GM18868 (cell line): Measurements from ENCODE around the gene SETD1B.

Experiments used
- ATAC-seq: cut with Tn5 transposase; IDR thresholded peaks from one replicate; pipeline ENCODE4 v1.9.1; 2021; ENCODE audit warnings: mild to moderate bottlenecking, moderate library complexity; ENCODE audit not compliant: unreplicated experiment

The SETD1B gene

GRCh38 chr12:121822393-121823100 is 18.7 kb downstream of the SETD1B start:
- no peak for ATAC-seq

DNA sequence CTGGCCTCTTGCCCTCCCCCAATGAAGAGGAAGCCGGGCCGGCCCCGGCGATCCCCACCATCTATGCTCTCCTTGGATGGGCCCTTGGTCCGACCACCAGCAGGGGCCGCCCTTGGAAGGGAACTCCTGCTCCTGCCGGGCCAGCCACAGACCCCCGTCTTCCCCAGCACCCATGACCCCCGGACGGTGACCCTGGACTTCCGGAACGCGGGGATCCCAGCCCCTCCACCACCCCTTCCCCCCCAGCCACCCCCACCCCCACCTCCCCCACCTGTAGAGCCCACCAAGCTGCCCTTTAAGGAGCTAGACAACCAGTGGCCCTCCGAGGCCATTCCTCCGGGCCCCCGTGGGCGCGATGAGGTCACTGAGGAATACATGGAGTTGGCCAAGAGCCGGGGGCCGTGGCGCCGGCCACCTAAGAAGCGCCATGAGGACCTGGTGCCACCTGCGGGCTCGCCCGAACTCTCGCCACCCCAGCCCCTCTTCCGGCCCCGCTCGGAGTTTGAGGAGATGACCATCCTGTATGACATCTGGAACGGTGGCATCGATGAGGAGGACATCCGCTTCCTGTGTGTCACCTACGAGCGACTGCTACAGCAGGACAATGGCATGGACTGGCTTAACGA is 19.4 kb downstream of the SETD1B start:
- no peak for ATAC-seq

GRCh38 chr12:121823727-121824115 is 19.9 kb downstream of the SETD1B start:
- ATAC-seq: no peak

DNA sequence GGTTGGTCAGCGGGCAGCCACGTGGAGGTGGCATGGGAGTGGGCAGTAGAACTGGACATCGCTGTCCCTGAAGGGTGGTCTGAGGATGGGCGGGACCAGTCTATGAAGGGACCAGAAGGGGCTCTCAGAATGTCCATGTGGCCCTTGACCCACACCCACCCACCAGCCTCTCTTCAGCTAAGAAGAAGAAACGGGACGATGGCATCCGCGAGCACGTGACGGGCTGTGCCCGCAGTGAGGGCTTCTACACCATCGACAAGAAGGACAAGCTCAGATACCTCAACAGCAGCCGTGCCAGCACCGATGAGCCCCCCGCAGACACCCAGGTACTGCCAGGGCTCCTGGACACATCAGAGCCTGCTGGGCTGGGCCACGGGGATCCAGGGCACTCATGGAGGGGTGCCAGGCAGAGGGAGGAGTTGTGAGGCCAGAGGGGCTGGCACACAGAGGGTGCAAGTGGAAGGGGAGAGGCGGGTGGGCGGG is 21.3 kb downstream of the SETD1B start:
- no peak for ATAC-seq

DNA sequence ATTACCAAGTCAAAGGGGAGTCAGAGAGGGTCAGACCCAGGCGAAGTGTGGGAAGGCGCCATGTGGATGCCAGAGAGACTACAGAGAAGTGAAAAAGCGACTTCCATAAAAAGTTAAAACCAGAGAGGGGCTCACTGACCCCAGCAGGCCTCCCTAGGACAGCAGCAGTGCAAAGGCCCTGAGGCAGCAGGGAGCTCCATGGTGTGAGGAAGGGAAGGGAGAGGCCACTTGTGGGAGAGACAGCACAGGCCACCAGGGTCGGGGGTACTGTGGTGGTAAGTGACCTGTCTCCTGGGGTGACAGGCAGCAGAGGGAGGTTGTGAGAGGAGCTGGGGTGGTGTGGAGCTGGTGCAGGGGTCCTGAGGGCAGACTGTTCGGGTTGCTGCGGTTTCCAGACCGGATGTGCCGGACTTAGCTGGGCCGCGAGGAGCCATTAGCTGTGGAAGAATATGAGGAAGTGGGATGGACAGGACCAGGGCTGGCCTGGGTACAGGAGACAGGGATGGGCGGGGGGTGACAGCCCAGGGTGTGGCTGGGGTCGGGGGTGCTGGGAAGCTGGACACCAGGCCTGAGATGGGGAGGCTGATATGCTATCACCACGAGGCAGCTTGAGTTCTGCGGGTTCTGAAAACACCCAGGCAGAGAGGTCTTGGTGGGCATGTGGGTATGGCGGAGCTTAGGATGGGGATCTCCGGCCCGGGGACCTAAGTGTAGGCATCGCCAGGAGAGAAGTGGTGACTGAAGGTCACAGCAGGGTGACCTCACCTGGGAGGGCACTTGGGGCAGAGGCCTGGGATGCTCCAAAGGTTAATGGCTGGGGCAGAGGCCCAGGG is 22.7 kb downstream of the SETD1B start:
- no peak for ATAC-seq

DNA sequence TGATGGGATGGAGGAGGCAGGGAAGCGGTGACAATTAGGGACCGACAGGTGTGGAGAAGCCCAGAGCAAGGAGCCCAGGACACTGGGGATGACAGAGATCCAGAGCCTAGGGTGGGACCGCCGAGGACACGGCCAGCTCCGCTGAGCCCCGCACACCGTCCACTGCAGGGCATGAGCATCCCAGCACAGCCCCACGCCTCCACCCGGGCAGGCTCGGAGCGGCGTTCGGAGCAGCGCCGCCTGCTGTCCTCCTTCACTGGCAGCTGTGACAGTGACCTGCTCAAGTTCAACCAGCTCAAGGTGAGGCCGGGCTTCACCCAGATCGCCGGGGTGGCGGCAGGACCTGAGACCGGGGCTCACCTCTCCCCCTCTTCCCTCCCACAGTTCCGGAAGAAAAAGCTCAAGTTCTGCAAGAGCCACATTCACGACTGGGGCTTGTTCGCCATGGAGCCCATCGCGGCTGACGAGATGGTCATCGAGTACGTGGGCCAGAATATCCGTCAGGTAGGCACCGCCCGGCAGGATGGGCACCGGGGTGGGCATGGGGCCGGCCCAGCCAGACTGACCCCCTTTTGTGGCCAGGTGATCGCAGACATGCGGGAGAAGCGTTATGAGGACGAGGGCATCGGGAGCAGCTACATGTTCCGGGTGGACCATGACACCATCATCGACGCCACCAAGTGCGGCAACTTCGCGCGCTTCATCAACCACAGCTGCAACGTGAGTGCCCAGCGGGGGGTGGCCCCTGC is 23.7 kb downstream of the SETD1B start:
- no peak for ATAC-seq

DNA sequence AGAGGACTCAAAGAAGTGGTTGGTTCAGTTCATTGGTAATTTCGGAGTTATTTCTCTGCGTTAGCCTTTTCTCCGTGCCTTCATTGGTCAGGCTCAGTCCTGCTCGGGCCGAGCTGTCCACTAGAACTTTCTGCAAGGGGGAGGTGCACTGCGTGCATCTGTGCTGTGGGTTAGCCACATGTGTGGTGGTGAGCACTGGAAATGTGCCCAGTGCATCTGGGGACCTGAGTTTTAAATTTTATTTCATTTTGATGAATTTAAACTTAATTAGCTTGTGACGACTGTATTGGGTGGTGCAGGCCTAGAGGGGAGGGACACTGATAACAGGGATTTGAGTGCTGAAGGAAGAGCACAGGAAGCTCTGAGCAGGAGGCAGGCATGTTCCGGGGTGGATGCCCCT is 24.5 kb downstream of the SETD1B start:
- no peak for ATAC-seq

GRCh38 chr12:121828826-121829225 is 25.0 kb downstream of the SETD1B start:
- ATAC-seq: no peak

- ATAC-seq: no peak
Observed at GRCh38 chr12:121829250-121829918, 25.6 kb downstream of the SETD1B start.

- ATAC-seq: no peak
Observed at GRCh38 chr12:121830134-121830533, 26.3 kb downstream of the SETD1B start.

DNA sequence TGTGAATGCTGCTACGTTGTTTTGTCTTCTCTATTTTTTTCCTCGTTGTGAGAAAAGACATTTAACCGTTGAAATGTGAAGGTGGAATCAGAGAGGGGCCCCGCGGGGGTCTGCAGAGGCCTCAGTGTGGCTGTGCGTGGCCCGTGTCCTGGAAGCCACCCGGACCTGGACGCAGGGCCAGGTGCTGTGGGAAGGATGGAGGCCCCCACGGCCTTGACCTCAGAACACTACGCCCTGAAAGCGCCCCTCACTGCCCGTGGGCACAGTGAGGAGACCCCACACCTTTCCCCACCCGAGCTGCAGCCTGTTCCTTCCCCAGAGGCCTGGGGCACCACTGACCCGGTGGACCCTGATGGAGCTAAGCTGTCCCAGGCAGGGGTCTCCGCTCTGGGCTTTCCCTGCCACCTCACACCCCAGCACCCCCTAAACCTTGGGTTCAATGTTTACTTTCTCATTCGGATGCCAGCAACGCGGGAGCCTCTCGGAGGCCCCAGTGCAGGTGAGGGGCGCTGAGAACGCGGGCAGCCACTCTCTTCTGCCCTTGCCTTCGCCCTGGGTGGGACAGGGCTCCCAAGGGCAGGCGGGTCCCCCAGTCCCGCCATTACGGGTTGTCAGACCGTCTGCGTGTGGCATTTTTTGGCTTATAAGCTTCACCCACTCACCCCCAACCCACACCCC is 26.9 kb downstream of the SETD1B start:
- ATAC-seq: no peak

- no peak for ATAC-seq
Observed at GRCh38 chr12:121831571-121832245, 27.9 kb downstream of the SETD1B start.

DNA sequence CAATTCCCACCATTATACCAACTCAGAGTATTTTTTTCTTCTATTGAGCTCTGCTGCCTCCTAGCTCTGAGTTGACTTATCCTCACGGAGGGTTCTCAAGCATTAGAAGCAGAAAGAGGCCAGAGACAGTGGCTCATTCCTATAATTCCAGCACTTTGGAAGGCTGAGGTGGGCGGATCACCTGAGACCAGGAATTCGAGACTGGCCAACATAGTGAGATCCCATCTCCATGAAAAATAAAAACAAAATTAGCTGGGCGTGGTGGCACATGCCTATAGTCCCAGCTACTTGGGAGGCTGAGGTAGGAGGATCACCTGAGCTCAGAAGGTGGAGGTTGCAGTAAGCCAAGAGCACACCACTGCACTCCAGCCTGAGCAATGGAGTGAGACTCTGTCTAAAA is 33.9 kb downstream of the SETD1B start:
- ATAC-seq: no peak

DNA sequence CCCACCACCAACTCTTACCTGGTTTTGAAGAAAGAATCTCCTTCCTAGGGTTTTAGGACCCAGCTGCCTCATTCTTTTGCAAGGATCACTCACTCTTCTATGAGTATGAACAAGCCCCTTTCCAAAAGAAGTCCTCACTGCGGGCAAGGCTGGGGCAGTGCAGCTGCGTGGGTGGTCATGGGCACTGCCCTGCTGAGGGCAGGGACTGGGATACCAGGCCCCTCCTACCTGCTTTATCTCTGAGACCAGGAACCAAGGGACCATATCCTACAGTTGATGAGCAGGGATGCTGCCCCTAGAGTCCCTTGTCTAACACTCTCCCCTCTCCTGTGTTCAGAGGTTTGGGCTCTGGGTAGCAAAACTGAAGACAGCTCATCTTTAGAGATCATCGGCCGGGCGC is 34.3 kb downstream of the SETD1B start:
- no peak for ATAC-seq

DNA sequence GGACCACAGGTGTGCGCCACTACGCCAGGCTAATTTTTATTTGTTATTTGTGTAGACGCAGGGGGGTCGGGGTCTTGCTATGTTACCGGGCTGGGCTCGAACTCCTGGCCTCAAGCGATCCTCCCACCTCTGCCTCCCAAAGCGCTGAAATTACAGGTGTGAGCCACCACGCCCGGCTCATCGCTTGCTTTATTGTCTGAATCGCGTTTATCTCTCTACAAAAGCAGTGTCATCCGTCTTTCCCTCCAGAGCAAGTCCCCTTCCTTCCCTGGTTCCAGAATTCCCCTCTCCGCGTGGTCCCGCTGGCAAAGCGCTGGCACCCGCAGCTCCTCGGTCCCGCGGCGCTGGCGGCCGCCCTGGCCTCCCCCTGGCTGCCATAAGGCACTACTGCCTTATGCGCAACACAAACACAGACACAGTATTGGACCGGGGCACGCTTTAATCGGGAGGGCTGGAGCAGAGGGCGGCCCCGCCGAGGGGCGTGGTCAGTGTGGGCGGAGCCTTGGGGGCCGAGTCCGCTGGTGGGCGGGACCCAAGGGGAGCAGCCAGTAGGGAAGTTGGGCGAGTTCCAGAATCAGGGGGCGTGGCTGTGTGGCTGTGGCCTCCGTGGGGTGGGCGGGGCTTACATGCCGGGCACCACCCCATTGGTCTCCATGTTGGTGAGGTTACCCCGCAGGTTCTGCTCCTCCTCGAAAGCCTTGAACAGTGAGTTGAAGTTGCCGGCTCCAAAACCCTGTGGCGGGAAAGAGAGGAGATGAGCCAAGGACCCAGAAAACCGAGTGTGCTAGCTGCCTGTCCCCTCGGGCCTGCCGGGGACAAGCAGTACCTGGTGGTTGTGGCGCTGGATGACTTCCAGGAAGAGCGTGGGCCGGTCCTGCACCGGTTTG is 35.5 kb downstream of the SETD1B start:
- peak; percentile 97 for ATAC-seq

DNA sequence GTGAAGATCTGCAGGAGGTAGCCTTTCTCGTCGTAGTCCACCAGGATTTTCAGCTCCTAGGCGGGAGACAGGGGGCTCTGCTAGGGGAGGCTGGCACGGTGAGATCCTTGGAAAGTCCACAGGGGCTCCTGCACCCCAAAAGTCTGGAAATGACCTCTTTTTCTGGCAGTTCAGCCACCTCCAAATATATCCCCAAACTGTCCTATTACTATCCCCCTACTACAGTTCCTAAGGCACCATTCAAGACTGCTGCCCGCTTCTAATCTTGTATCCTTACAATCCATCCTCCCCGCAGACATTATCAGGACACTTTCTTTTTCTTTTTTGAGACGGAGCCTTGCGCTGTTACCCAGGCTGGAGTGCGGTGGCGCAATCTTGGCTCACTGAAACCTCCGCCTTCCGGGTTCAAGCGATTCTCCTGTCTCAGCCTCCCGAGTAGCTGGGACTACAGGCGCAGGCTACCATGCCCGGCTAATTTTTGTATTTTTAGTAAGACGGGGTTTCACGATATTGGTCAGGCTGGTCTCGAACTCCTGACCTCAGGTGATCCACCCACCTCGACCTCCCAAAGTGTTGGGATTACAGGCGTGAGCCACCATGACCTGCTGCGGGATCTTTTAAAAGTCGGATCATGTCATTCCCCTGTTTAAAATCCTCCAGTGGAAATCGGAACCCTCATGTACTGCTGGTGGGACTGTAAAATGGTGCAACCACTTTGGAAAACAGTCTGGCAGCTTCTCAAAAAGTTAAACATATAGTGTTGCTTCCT is 36.4 kb downstream of the SETD1B start:
- ATAC-seq: no peak

GRCh38 chr12:121843236-121843982 is 39.6 kb downstream of the SETD1B start:
- ATAC-seq: no peak
